GM12864 (cell line): Measurements from ENCODE around the gene CNTNAP5.

Experiments used
- DNase-seq: peaks from one replicate; pipeline ENCODE4 v3.0.0-alpha.2; 2011; ENCODE audit warnings: low read depth
- H3K4me3 ChIP-seq: 2 replicates; pipeline ENCODE4 v1.5.1; 2011; ENCODE audit warnings: mild to moderate bottlenecking, low read depth, low read length, control low read depth
- CTCF ChIP-seq: IDR thresholded peaks from 2 replicates; pipeline ENCODE4 v1.5.1; 2011; ENCODE audit warnings: low read depth, mild to moderate bottlenecking, moderate library complexity, low read length, control low read depth, inconsistent platforms; ENCODE audit errors: missing control alignments

CNTNAP5 gene

DNA sequence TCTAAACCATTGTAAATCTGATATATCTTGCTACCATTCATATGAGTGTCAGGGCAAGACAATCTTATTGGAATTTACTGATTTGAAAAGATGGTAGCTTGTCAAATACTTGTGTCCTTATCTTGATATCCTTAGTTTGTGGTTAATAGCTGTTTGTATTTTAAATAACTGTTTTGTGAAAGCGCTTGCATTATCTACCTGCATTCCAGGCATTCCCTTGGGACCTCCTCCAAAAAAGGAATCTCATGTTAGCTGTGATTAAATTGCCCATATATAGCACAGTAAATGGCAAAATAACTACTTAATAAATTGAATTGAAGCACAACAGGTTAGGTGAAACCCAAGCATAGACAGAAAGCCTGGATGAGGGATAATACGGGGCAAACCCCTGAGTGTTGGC is 13.9 kb downstream of the CNTNAP5 start:
- DNase-seq = no peak
- H3K4me3 ChIP-seq = no peak overlapping the region
- TF ChIP-seq CTCF = no peak

- no peak for TF ChIP-seq CTCF
Observed at GRCh38 chr2:124039762-124040291, 14.7 kb downstream of the CNTNAP5 start.

GRCh38 chr2:124045894-124046293 is 20.8 kb downstream of the CNTNAP5 start:
- no peak overlapping the region for H3K4me3 ChIP-seq
- no peak for DNase-seq
- no peak for TF ChIP-seq CTCF

More at GRCh38 chr2:124039762-124040291, 14.7 kb downstream of the CNTNAP5 start:
- DNase-seq = no peak
- H3K4me3 ChIP-seq = no peak overlapping the region

GRCh38 chr2:124046332-124046731 is 21.2 kb downstream of the CNTNAP5 start:
- DNase-seq = no peak

DNA sequence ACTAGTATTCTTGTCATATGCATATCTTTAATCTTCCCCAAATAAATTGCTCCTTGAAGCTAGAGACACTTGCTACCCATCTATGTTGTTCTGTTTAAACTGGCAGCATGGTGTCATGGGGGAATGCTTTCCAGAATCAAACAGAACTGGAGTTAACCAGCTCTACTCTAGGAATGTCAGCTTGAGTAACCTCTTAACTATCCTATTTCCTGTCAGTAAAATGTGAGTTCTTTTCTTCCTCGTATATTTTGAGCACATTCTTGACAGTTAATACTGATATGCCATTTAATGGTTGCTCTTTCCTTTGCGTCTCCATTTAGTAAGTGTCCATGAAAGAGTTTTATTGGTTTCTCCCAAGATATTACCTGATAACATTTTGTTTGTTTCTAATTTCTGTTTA is 23.0 kb downstream of the CNTNAP5 start:
- H3K4me3 ChIP-seq = no peak overlapping the region
- no peak for DNase-seq
- no peak for TF ChIP-seq CTCF

More at GRCh38 chr2:124046332-124046731, 21.2 kb downstream of the CNTNAP5 start:
- no peak overlapping the region for H3K4me3 ChIP-seq
- TF ChIP-seq CTCF = no peak

- no peak for DNase-seq
- no peak for TF ChIP-seq CTCF
- no peak overlapping the region for H3K4me3 ChIP-seq
Observed at GRCh38 chr2:124048664-124049063, 23.6 kb downstream of the CNTNAP5 start.

DNA sequence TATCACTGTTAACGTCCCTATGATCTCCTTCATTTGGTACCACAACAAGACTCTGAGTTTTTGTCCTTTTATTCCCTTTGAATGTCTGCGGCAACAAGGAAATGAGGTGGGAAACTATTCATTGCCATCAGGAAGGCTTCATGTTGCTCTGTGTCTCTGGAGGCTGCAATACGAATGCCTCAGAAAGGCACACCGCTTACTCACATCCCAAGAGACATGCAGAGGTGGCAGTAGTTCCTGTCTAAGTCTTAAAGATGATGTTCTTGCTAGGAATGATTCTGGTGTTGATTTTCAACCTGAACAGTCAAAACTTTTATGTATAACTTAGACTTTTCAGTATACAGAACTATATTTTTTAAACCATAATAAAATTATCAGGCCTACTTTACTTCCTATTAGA is 24.0 kb downstream of the CNTNAP5 start:
- no peak for DNase-seq
- no peak for TF ChIP-seq CTCF
- no peak overlapping the region for H3K4me3 ChIP-seq
